NCI-H446 treated with DMSO at 0.1 percent for 48 hours (cell line): Measurements from ENCODE around the gene WDR93.

ENCODE experiments used
- DNase-seq: peaks from one replicate; lab custom pipeline; 2025; lab: John Stamatoyannopoulos, UW

WDR93 gene

DNA sequence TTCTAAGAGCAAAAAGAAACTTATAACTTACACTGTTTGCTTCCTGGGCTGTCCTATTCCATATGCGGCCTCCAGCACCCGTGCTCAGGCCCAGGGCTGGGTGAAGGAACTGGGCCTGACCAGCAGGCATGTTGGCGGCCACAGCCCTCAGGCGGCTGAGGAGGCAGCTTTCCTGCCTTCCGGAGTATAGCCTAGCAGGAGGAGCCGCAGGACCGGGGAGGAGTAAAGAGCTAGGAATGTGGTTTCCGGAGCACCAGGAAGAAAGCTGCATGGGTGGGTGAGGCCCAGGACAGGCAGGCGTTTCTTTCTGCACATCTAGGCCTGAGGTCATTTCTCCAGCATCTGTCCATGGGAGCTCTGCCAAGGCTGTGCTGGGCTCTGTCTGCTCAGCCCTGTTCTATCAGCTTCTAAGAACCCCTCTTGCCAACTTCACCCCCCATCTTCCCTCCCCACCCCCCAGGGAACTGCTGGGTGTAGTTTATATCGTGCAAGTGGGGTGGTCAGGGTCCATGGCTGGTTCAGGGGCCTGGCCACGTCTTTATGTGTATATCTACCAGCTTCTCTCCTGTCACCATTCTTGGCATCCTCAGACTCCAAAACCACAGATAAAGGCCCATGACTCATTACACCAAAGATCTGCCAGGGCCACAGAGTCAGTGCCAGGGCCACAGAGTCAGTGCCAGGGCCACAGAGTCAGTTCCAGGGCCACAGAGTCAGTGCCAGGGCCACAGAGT lies 27.6 kb upstream of the WDR93 start:
- DNase-seq = peak; percentile 83

DNA sequence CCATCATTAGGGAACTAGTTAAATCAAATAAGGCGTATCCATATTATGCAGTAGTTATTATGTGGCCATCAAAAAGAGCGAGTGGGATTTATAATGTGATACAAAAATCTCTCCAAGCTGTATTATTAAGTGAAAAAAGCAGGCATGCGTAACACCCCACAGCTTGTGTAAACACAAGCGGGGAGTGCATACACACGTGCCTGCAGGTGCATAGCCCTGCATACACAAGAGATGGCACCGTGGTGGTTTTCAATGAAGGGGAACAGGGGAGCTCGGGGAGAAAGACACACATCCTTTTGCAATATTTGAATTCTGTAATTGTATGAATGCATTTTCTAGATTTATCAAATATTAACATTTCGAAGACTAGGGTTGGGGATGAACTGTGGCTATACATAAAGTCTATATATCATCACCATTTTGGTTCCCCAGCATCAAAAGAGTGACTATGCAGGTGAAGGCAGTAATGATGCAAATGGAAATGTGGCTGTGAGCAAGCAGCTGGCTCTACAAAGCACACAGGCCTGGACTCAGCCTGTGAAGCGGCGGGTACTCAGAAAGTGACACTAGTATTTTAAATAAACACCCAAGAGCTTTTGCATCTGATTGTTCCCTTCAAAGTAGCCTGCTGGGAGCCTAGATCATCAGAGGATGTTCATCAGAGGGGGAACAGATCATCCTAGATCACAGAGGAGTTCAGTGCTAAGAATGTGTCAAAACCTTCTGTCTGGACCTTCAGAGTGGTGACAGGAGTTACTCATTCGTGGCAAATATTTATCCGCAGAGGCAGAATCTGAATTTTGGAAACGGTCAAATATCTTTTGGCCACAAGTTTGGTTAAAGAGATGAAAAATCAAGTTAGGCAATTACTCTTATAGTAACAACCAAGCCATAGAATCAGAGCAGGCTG lies 25.9 kb upstream of the WDR93 start:
- DNase-seq = no peak

DNA sequence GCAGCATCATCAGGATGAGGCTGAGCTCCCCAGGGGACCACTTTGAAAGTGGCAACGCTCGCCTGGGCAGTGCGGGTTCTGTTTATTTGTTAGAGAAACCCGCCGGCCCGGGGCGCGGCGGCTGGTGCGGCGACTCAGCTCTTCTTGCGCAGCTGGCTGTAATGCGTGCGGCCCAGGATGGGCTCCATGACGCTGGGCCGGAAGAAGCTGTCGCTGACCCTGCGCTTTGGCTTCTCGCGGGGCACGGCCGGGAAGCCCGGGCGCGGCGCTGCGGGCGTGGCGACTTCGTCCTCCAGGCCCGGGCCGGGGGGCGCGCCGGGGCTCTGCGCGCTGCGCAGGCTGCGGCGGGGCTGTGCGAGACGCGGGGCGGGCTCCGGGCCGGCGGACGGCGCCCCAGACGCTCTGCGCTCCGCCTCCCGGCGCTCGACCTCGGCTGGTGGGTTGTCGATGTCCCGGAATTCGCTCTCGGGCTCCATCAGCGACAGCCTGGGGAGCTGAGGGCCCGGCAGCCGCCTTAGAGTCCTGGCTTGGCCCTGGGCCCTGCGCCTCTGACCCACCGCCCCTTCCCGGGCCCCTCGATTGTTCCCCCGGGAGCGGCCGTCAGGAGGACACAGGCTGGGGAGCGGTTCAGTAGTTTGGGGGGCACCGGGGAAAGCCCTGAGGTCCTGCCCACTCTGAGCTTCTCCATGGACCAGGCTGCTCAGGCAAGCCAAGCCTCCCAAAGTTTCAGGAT lies 25.0 kb upstream of the WDR93 start:
- DNase-seq = no peak

DNA sequence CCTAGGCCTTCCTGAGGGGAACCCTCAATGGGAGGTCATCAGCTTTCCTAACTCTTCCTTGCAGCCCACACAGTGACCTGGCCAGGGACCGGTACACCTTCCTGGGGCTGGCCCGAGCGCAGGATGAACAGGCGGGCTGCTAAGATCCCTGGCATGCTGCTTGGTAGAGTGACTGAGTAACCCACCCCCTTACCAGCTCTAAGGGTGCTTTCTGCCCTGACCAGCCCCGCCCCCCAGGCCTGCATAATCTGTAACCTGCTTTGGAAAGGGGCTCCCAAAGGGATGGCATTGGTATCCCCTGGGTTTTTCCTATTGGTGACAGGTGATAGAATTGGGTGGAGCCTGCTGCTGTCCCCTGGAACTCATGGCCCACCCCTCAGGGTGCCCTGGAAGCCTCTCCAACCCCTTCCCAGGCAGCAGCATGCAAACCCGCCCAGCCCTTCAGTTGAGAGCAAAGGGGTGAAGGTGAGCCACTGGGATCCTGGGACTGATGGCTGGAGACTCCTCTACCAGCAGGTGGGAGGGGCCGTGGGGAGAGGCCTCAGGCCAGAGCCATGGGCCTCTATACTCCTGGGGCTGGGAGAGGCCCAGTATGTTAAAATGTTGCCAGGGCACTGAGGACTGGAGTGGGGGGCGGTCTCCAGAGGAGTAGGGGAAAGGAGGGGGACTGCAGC lies 24.3 kb upstream of the WDR93 start:
- no peak for DNase-seq

DNA sequence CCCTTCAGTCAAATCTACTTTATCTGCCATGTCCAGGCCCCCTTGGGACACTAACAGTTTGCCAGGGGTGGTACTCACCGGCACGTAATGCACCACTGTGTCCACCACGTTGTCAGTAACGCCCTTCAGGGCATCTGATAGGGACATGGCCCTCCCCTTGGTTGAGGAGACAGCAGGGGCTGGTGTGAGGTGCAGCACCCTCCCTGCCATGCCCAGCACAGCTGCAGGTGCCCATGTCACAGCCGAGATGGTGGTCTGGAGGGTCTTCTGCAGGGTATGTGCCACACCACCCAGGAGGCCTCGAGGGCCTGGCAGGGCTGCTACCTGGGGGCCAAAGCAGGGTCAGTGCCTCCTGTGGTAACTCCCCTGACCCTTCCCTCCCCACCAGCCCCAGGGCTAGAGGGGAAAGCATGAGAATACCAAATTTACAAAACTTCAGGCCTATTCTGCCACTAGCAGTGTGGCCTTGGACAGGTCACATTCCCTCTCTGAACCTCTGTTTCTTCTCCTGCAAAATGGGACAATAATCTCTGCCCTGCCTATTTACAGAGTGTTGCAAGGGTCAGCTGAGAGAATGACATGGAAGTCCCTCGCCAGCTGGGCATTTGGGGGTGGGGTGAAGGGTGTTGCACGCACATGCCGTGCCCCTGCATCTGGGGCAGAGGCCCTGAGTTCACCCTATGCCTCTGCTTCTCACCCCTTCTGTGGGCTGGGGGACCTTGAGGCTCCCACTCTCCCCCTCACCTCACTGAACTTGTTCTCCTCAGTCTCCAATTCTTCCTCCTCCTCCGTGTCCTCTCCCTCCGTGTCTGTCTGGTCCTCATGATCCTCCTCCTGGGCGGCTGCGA lies 23.5 kb upstream of the WDR93 start:
- no peak for DNase-seq

DNA sequence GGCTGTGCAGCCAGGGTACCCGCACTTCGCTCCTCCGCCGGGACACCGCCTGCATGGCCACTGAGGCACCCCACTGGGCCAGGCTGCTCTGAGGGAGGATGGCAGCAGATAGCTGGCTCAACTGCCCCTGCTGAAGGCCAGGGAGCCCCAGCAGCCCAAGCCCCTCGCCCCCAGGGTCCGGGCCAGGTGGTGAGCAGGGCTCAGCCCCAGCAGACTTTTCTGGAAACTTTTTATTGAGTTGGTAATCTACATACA lies 23.0 kb upstream of the WDR93 start:
- DNase-seq = no peak

DNA sequence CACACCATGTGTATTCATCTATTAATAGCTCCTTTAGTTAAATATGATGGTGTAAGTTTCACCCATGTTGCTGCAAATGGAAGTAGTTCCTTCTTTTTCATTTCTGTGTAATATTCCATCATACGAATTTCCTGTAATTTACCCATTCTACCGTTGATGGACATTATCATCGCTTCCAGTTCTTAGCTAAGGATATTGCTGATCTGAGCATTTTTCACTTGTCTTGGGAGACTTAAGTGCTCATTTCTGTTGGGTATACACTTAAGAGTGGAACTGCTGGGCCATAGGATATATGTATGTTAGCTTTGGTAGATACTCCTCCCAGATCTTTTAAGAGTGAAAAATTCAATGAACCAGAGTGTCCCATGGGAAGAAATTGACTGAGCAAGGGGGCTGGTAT lies 22.4 kb upstream of the WDR93 start:
- DNase-seq = no peak

DNA sequence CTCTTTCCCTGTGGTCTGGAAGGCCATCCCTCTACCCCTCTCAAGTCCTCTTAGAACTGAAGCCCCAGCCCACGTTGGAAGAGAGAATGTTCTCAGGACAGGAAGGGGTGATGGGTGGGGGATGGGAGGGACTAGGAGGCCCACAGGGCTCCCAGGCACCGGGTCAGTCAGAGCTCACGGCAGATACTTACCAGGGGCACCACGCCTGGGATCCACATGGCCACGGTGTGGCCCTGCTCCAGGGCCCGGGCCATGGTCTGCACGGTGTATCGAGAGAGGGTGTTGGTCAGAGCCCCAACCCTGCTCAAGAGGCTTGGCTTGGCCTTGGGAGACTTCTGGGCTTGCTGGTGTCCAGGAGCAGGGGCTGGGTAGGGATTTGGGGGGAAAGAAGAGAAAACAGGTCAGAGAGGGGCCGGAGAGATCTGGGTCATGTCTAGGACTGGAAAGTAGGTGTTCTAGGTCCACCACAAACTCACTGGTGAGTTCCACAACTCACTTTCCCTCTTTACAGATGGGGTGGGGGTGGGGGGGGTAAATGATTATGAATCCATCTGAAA lies 21.2 kb upstream of the WDR93 start:
- no peak for DNase-seq

DNA sequence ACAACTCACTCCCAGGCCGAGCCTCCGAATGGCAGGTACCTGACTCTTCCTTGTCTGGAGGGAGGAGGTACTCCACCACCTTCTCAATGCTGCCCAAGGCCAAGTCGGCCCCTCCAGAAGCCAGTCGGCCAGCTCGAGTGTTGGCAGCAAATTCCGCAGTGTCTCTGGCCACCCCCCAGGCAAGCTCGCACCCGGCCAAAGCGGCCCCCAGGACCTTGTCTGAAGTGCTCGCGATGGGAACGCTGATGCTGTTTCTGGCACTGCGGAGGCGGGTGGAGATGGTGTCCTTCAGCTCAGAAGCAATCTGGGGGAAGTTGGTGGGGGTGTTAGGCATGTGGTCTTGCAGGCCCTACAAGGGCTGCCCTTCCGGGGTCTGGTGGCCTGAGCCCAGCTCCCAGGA lies 20.7 kb upstream of the WDR93 start:
- no peak for DNase-seq

DNA sequence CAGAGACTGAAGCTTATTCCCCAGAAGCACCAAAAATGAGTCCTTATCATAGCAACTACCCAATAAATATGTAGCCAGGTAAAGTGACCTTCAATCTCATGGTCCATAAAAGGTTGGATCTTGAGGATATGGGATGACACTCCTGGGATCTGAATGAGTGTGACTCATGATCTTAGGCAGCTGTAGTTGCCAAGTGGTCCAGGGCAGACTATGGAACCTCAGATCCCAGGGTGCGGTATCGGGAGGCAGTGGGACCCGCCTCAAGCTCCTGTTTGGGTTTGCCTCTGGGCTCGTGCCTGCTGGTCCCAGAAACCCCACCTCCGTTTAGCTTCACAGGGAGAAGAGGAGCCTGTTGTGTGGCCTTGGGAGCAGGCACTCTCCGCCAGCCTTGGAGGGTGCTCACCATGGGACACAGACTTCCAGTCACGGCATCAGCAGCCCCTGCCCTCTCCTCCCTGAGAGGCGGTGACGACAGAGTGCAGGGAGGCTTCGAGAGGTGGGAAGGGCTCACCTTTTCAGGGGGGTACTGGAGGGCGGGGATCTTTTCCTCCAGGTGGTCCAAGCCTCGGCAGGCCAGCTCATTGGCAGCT lies 19.5 kb upstream of the WDR93 start:
- DNase-seq = no peak

DNA sequence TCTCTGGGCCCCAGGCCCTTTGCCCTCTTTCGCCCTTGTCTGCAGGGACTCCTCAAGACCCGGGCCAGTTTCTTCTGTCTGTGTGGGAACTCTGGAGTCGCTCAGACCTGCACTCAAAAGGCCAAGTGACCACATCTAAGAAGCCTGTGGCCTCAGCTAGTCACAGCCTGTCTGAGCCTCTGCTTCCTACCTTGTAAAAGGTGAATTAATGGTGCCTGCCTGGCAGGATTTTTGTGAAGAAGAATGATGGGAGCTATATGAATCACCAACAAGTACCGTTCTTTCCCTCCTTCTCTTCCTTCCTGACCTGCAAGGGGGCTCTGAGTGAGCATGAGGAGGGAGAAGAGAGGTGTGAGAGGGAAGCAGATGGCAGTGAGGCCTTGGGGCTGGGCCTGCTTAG lies 18.9 kb upstream of the WDR93 start:
- DNase-seq = no peak

DNA sequence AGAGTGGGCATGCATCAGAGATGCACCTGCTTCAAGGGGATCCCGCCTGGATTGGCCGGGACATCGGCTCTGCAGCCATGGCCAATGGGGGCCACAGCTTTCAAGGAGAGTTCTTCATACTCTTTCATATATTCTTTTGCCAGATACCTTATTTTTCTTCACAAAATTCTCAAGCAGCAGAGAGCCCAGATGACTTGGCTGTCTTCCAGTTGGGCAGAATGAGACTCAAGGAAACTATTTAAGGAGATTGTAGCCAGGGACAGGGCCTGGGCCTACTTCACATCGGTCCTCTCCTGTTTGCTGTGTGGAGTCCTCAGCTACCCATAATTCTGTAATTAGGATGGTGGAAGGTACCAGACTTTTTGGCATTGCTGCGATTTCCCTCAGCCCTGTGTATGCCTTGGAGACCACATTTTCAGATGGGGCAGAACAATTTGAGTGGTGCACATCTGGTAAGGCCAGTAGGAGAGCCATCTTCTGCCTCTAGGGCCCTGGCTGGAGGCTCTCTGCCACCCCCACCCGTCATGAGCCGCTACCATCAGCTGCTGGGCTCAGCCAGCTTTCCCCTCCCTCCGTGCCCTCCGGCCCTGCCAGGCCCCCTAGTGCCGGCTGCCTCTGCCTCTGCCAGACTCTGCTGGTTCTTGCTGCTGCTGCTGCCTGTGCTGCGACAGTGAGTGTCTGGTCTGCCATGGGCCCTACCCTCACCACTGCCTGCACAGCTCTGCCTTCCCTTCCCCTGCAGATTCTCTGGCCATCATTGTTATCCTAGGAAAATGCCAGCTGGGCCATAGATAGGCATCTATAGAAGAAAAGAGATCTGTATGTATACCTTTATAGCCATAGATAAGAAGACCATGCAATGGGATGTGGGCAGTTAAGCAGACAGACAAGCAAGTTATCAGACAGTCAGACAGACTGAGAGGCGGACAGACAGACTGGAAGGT lies 18.1 kb upstream of the WDR93 start:
- peak; percentile 4 for DNase-seq

DNA sequence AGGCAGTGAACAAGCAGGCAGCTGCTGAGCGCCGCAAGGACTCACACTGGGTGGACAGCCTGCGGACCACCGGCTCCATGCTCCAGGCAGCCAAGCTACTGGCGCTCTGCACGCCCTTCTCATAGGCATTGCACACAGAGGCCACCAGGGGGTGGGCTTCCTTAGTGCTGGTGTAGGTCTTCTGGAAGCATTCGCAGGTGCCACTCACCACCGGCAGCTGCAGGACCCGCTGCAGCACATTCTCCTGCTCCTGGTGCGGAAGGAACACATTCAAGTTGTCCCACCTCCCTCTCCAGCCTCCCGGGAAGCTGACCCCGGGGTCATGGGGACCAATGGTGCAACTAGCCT lies 17.5 kb upstream of the WDR93 start:
- DNase-seq = no peak

DNA sequence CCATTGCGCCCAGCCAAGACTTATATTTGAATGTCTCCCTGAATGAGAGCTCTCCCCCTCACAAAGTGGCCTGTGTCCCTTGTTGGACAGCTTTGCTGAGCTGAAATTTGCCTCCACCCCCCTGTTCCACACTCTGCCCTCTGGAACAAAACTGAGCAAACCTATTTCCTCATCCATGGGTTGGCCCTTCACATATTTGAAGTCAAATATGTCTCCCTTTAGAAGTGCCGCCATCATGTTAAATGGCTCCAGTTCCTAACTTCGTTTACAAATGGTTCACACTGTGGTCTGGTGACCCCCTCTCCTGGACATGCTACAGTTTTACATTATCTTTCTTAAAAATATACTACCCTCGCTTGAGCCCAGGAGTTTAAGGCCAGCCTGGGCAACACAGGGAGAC lies 16.1 kb upstream of the WDR93 start:
- no peak for DNase-seq

DNA sequence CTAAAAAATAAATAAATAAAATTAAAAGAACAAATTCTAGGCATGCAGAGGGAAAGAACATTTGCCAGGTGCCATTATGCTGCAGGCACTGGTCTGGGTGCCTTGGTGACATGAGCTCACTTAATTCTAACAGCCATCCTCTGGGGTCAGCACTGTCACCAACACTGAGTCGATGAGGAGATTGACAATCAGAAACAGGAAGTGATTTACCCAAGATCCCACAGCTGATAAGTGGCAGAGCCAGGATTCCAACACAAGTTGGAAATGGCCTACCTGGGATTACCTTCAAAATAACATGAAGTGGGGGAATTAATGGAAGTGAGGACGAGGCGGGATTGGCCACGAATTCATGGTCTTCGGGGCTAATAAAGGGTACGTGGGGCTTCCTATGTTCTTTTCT lies 15.0 kb upstream of the WDR93 start:
- no peak for DNase-seq

DNA sequence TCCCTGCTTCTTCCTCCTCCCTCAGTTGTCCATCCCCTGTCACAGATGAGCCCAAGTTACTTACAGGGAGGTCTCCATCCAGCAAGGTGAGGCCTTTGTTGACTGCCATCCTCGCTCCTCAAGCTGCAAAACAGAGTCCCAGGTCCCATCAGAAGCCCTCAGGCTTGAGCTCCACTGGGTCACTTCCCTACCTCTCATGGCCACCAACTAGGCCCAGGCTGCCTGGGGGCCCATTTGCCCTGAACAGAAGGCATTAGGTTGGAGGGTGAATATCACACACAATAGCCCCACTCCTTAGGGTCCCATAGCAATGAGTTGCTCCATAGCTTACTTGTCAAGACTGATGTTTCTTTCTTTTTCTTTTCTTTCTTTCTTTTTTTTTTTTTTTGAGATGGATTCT lies 13.2 kb upstream of the WDR93 start:
- no peak for DNase-seq

DNA sequence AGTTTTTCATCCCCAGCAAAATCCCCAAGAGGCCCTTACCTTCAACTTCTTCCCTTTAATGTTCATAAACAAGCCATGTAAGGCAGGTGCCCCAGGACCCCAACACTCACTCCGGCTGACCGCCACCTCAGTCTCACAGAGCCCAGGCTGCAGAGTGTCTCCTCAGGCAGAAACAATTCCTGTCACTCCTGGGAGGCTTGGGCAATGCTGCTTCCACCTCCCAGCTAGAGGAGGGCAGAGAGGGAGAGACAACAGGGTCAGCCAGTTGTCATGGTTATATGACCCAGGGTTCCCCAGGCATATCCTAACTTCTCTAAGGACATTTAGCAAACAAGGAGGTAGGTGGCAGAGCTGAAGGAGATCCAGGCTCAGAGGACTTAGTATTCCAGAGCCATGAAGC lies 11.4 kb upstream of the WDR93 start, which contains the start of gene PLIN1:
TSS of gene PLIN1 (minus strand) at position 156 of the 400 bp plus-strand sequence. CDS start 1,878 bp downstream, outside the sequence.
- DNase-seq = no peak

DNA sequence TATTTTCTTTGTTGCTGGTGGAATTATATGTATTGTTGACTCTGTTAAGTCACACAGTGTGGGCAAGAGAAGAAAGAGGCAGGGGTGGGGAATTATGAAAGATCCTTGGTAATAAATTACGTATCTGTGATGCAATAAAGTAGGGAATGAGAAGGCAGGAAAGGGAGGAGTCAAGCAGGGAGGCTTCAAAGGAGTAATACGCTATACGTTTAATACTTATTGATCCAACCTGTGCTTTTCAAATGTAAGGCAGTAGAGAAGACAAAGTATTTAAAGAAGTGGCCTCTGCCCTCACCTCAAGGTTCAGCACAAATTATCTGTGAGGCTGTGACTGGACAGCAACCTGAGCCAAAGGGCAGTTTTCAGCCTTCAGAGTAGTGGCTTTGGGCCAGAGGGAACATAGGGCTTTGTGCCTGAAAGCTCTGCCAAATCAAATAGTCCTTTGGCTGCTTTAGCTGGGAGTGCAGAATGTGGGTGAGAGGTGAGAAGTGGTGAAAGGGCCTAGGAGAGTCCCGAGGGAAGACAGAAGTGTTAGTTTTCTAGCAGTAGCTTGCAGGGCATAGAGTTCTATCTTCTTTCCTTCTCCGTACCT lies 10.2 kb upstream of the WDR93 start:
- peak; percentile 56 for DNase-seq

DNA sequence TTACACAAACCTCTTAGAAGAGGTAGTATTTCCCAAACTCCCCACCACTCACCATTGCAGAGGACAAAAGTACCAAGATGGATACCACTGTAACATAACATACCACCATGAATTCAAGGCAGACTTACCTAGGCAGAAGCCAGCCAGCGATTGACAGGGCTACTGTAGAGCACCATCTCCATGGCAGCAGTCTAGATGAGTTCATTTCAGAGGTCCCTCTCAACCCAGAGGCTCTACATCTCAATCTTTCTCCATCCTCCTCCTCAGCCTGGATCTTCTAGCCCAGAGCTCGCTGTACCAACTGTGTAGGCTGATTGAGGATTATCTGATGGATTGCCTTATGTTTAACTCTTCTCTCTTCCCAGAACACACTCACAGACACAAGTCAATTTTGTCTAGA lies 9.5 kb upstream of the WDR93 start:
- DNase-seq = no peak
